ENCODE results near the gene HSF2BP.
"Not testable (repeated sequence)": the region's sequence is repeated elsewhere in the genome, so short reads cannot be mapped to it uniquely, and the experiment has no call there.

Gene HSF2BP

DNA sequence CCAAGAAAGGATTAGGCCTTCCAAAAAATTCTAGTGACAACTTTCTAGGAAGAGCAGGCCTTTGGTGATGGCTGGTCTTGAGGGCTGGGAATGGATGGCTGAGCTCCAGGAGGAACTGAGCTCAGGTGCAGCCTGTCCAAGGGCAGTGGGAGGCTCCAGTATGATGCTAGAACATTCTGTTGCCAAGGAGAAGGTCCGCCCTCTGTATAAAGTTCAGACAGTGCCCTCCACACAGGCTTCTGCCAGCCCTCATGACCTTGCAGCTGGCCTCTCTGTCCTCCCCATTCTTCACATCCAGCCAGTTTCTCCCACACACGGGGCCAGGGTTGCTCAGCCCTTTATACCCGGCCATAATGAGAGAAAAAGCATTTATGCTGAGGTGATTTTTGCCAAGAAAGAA lies 146.3 kb downstream of the HSF2BP start:
- not testable (repeated sequence) for DNase-seq

- DNase-seq = not testable (repeated sequence)
Observed at GRCh38 chr21:43511209-43511608, 148.1 kb downstream of the HSF2BP start.

- not testable (repeated sequence) for DNase-seq
Observed at GRCh38 chr21:43510669-43511068, 148.6 kb downstream of the HSF2BP start.

- DNase-seq = not testable (repeated sequence)
Observed at GRCh38 chr21:43503892-43504291, 155.4 kb downstream of the HSF2BP start.

DNA sequence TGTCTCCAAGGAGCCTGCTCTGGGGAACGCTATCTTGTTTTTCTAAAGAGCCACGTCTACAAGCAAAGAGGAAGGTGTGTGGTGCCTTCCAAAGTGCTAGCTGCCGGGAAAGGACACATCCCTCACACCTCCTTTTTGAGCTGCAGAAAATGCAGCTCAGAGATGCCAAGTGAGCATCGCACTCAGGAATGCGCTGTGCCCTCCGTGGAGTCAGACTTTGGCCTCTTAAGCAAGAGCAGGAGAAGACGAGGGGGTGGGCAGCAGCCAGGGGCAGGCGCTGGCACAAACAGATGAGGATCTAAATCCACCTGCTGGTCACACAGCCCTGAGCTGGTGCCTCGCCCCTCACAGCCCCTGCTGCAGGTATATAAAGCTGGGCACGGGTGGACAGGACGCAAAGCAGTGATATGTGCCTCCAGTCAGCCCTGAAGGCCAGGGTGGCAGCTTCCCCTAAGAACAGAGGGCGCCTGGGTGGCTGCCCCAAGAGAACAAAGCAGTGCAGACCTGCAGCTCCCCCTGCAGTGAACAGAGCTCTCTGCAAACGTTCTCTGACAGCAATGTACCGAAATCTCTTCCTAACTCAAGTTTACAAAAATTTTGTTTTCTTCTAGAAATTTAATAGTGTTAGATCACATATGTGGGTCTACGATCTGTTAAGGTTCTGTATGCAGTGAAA lies 156.1 kb downstream of the HSF2BP start:
- not testable (repeated sequence) for DNase-seq

- not testable (repeated sequence) for DNase-seq
Observed at GRCh38 chr21:43502407-43503071, 156.7 kb downstream of the HSF2BP start.

DNA sequence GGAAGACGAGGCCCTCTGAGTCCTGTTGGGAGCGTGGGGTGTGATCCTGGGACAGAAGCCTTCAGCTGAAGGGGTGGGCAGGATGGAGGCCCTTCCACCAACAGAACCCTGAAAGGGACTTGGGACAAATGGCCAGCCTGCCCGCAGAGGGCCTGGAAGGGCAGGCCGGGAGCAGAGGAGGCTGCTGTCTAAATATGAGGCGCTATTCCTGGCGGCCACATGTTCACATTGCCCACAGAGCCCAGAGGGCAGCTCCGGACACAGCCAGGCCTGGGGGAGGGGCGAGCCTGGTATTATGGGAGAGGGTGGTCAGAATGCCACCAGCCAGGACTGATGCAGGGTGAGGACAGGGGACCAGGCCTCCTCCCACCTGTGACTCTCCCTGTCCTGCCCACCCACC lies 160.4 kb downstream of the HSF2BP start:
- DNase-seq = not testable (repeated sequence)

- not testable (repeated sequence) for DNase-seq
Observed at GRCh38 chr21:43498065-43498464, 161.2 kb downstream of the HSF2BP start.

- DNase-seq = not testable (repeated sequence)
Observed at GRCh38 chr21:43494279-43495012, 164.8 kb downstream of the HSF2BP start.

DNA sequence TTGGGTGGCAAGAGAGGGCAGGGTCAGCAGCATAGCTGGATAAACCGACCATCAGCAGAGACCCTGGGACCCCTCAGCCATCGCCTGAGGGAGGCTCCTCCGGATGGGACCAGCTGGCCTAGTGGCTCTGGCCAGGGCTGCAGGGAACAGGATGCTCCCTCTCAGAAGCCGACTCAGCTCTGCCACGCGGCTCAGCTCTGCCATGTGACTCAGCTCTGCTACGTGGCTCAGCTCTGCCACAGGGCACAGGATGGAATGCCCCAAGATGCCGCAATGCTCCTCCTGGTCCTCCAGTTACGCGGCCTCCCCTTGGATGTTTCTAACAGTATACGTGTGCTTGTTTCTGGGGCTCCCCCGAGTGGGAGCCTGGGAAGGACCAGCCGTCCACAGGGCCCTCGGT lies 165.8 kb downstream of the HSF2BP start:
- DNase-seq = not testable (repeated sequence)

- not testable (repeated sequence) for DNase-seq
Observed at GRCh38 chr21:43488235-43488634, 171.1 kb downstream of the HSF2BP start.

- not testable (repeated sequence) for DNase-seq
Observed at GRCh38 chr21:43486051-43486450, 173.2 kb downstream of the HSF2BP start.

- DNase-seq = not testable (repeated sequence)
Observed at GRCh38 chr21:43485016-43485415, 174.3 kb downstream of the HSF2BP start.

GRCh38 chr21:43479197-43479596 lies 180.1 kb downstream of the HSF2BP start:
- DNase-seq = not testable (repeated sequence)

All from activated effector memory CD4-positive, alpha-beta T cell treated with anti-CD3 and anti-CD28 coated beads, Interleukin-2, amount 50 U/mL, for 16 hours (primary cell).